ENCODE measurements around the gene UTP25.

DNA sequence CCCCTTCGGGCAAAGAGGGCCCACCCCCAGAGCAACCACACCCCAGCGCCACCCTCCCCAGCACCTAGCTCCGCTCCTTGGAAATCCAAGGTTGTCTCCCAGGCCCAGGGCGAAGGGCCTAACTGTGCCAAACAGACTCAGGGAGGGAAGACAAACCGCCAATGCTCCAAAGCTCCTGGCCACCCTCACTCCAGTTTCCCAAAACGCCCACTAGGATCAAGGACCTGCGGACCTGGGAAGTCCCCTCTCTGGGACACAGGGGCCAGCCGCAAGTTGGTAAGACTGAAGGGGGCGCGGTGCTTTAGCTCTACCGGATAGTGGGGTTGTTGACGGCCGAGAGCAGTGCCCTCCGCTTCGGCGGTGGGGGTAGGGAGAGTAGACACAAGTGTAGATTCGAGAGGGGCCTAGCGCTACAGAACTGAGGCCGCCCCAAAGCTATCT lies 22.4 kb upstream of the UTP25 start:
- TF ChIP-seq, protein P1, sequence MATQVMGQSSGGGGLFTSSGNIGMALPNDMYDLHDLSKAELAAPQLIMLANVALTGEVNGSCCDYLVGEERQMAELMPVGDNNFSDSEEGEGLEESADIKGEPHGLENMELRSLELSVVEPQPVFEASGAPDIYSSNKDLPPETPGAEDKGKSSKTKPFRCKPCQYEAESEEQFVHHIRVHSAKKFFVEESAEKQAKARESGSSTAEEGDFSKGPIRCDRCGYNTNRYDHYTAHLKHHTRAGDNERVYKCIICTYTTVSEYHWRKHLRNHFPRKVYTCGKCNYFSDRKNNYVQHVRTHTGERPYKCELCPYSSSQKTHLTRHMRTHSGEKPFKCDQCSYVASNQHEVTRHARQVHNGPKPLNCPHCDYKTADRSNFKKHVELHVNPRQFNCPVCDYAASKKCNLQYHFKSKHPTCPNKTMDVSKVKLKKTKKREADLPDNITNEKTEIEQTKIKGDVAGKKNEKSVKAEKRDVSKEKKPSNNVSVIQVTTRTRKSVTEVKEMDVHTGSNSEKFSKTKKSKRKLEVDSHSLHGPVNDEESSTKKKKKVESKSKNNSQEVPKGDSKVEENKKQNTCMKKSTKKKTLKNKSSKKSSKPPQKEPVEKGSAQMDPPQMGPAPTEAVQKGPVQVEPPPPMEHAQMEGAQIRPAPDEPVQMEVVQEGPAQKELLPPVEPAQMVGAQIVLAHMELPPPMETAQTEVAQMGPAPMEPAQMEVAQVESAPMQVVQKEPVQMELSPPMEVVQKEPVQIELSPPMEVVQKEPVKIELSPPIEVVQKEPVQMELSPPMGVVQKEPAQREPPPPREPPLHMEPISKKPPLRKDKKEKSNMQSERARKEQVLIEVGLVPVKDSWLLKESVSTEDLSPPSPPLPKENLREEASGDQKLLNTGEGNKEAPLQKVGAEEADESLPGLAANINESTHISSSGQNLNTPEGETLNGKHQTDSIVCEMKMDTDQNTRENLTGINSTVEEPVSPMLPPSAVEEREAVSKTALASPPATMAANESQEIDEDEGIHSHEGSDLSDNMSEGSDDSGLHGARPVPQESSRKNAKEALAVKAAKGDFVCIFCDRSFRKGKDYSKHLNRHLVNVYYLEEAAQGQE (IDR thresholded peaks at IDR 0.05; ENCODE audit: insufficient read depth in 1 of 2, low read depth in 2 of 2, low read length in 2 of 2), result no peak
- TF ChIP-seq SIN3A (IDR thresholded peaks at IDR 0.05; ENCODE audit: borderline replicate concordance, insufficient read depth, low read length), result no peak
